HG02798 (cell line): ENCODE measurements around the gene CBFA2T3.

Experiments used
- ATAC-seq: cut with Tn5 transposase; IDR thresholded peaks from one replicate; pipeline ENCODE4 v1.9.1; 2021; ENCODE audit warnings: mild to moderate bottlenecking; ENCODE audit not compliant: unreplicated experiment, poor library complexity

The CBFA2T3 gene

DNA sequence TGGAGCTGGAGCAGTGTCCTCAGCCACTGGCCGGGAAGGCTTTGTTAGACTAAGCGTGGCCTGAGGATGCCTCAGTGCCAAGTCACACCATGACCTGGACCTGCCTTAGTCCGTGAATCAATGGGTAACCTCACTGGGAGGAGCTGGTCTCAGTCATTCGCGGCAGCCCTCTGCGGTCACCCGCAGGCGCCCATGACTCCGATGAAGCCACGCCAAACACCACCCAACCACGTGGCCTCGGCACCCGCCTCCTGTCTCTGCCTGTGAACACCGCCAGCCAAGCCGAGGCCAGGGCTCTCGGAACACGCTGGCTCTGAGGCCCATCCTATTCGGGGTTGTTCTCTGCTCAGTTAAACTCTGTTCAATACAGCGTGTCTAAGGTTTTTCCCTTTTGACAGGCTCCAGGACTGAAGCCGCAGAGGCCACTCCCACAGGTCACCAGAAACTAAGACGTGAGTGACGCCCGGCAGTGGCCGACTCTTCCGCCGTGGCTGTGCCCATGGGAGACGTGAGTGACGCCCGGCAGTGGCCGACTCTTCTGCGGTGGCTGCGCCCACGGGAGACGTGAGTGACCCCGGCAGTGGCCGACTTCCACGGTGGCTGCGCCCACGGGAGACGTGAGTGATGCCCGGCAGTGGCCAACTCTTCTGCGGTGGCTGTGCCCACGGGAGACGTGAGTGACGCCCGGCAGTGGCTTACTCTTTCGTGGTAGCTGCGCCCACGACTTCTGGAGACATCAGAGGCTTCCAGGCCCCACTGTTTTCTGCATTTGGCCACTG lies 93.7 kb downstream of the CBFA2T3 start:
- ATAC-seq, result no peak

DNA sequence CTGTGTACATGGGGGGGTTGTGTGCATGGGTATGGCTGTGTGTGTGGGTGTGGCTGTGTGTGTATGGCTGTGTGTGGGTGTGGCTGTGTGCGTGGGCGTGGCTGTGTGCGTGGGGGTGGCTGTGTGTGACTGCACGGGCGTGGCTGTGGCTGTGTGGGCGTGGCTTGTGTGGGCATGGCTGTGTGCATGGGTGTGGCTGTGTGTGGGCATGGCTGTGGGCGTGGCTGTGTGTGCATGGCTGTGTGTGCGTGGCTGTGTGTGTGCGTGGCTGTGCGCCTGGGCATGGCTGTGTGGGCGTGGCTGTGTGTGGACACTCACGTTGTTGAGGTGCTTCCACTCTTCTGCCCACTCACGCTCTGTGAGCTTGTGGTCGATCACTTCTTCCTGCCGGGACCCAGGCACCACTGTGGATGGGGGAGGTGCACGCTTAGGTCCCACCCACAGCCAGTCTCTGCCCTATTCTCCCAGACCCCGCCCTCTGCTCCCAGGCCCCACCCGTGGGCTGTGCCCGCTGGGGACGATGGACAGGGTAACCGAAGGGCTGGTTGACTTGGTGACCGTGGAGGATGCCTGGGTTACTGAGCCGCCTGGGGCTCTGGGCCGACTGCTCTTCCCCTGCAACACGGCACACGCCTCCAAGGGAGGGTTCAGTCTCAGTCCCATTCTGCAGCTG lies 94.5 kb downstream of the CBFA2T3 start:
- ATAC-seq, result no peak

GRCh38 chr16:88881675-88882357 lies 95.2 kb downstream of the CBFA2T3 start:
- no peak for ATAC-seq

DNA sequence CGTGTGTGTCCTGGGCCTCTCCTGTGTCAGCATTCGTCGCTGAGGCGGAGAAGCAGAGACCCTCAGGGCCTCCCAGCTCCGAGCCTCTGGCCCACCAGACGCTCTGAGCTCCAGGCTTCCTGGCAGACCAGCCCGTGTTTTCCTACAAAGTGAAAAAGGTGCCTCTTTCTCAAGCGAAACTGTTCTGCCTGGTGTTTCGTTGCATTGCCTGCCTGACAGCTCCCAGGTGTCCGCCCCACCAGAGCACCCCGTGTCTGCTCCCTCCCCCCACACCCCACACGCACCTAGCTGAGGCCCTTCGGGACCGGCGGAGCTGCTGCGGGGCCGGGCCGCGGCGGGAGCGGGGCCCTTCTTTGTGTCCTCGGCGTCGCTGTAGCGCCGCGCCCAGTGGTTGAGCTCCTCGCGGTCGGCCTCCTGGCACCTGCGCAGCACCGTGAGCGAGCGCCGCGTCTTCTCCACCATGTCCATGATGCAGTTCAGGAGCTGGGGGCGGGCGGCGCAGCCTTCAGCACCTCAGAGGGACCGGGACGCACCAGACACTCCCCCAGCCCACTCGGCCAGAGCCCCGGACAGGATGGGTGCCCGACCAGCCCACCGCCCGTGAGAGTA lies 95.9 kb downstream of the CBFA2T3 start:
- ATAC-seq, result no peak

GRCh38 chr16:88880226-88881006 lies 96.6 kb downstream of the CBFA2T3 start:
- no peak for ATAC-seq

DNA sequence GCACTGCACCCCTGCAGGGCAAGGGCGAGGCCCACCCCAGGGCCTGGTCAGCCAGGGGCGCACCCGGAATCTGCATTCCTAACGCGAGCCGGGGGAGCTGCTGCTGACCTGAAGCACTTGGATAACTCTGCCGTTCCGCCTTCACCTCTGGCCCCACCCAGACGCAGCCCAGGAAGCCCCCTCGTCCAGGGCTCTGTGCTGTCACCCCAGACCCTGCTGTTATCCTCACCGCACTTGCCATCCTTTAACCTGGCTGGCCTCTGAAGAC lies 97.3 kb downstream of the CBFA2T3 start:
- no peak for ATAC-seq

- no peak for ATAC-seq
Observed at GRCh38 chr16:88878967-88879787, 97.8 kb downstream of the CBFA2T3 start.

- no peak for ATAC-seq
Observed at GRCh38 chr16:88878356-88878755, 98.7 kb downstream of the CBFA2T3 start.

- no peak for ATAC-seq
Observed at GRCh38 chr16:88877564-88878289, 99.3 kb downstream of the CBFA2T3 start.

GRCh38 chr16:88876942-88877526 lies 100.0 kb downstream of the CBFA2T3 start:
- ATAC-seq, result no peak

- ATAC-seq, result no peak
Observed at GRCh38 chr16:88875703-88876234, 101.2 kb downstream of the CBFA2T3 start.

- ATAC-seq, result no peak
Observed at GRCh38 chr16:88874938-88875599, 101.9 kb downstream of the CBFA2T3 start.

DNA sequence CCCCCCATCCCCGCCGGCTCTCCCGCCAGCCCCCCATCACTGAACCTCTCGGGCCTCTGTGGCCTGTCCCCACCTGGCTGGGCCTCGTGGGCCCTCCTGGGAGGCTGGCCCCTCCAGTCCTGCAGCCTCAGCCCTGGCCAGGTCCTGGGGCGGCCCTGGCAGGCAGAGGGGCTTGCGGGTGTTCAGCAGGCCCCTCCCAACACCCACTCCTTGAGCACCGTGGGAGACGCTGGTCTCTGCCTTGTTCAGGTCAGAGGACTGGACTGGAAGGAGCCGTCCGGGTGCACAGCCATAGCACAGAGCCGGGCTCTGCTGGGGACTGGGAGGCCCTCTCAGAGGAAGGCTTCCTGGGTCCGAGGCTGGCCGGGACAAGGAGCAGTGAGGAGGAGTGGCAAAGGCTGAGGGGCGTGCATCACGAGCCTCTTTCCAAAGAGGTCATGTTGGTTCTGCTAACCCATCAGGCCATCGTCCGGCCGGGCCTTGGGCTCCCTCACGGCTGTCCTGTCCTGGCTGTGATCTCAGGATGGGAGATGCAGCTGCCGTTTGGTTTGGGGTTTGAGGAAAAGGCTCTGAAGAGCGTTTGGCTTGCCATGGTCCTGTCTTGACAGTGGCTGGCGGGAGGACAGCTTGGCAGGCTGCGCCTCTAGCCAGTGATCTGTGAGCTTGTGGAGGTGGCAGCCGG lies 104.2 kb downstream of the CBFA2T3 start:
- no peak for ATAC-seq

GRCh38 chr16:88871730-88872416 lies 105.1 kb downstream of the CBFA2T3 start:
- ATAC-seq, result no peak

DNA sequence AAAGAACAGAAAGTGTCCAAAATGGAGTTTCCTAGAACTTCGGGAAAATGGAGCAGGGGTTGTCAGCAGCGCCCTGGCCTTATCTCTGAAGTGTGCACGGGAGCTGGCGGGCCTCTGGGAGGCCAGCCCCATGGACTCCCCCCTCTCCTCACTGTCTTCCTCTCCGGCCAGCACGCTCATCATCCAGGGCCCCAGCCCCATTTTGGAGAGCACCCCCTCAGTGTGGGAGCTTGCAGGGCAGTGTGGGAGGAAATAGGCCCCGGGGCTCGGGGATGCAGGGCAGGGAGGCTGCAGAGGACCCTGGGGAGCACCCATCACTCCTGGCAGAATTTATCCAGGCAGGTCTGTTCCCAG lies 105.7 kb downstream of the CBFA2T3 start:
- ATAC-seq, result no peak

DNA sequence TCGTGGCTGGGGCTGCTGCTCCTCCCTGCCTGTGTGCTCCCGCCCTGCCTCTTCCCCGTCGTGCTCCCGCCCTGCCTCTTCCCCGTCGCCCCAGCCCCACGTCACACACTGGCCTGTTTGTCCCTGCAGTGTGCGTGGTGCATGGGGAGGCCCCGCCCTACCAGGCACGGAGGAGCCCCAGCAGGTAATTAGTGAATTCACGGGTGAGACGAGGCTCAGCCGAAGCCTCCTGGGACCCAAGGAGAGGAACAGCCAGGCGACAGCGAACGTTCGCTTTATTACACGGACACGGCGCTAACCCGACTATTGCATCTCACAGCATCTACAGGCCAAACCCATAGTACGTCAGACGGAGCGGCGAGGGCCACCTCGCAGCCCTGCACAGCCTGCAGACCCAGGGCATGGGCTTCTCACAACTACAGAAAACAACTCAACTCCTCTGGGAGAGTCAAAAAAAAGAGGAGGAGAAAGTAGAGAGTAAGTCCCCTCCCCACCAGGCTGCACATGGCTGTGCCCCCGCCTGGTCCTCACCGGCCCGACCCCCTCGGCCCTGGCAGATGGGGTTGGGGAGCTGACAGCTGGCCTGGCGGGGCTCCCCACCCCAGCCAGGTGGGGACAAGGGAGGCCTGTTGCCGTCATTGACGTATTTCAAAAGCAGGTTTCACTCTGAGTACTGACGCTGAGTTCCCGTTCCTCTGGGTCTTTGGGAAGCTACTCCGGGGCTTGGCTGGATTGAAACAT lies 106.2 kb downstream of the CBFA2T3 start:
- no peak for ATAC-seq
